ENCODE measurements around the gene ADRA2B.

DNA sequence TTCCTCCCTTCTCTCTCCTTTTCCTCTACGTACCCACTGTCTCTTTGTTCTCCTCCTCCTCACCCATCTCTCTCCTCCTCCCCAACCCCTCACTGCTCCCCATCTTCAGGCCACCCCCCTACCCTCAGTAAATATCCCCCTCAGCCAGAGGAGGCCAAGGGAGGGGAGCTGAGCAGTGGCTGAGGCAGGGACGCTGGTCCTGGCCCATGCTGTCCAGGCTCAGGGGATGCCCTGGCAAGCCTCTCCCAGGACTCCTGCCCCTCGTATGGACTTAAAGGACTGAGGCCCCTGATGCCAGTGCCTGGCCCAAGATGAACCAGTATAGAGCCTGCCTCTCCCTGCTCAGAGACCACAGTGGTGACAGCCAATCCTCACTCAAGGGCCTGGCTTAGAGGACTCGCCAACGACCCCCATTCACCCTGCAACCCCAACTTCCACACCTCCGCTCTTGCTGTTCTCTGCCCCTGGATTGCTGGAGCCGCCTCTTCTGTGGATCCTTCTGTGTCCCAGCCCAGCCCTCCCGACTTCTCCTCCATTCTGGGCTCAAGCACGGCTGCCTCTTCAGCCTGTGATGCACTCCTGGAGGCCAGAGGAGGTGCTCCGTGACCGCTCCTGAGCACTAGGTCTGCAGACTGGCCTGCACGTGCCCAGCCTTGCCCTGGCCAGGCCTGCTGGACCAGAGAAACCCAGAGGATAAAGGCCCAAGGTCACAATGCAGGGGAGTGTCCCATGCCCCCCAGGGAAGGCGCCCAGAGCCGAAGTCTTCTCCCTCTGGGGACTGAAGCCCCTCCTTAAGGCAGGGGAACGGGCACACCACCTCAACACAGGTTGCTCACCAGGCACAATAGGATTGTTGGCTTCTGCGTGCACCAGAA is 38.4 kb upstream of the ADRA2B start:
- no peak for TF ChIP-seq POLR2A (IDR thresholded peaks at IDR 0.05)
- no peak for TF ChIP-seq CTCF (IDR thresholded peaks at IDR 0.05)

All from lower leg skin (tissue), 3 donors.